DOHH2 (cell line): ENCODE measurements around the gene SGPP1.

Experiments used
- CTCF ChIP-seq: fragments of 200-600 bp; sonication (generic); IDR thresholded peaks from one replicate; pipeline ENCODE4 v1.5.1; 2014; ENCODE audit warnings: antibody characterized with exemption, mild to moderate bottlenecking, low read depth, low read length; ENCODE audit not compliant: poor library complexity, severe bottlenecking
- EZH2phosphoT487 ChIP-seq: fragments of 200-600 bp; sonication (generic); IDR thresholded peaks from 2 replicates; pipeline ENCODE4 v1.6.1; 2017; ENCODE audit warnings: borderline replicate concordance, mild to moderate bottlenecking, antibody characterized with exemption, low read length, moderate library complexity, mixed read lengths

GRCh38 chr14:63642656-63643382 lies 85.0 kb downstream of the SGPP1 start:
- no peak for TF ChIP-seq CTCF
- TF ChIP-seq EZH2phosphoT487 = no peak
